Astrocyte of the cerebellum (primary cell): ENCODE measurements around the gene NAP1L5.

ENCODE experiments used
- DNase-seq: peaks from one replicate; pipeline ENCODE4 v3.0.0-alpha.2; 2011; ENCODE audit warnings: low read depth
- H3K4me3 ChIP-seq: 2 replicates; pipeline ENCODE4 v1.5.1; 2011; ENCODE audit warnings: mild to moderate bottlenecking, low read depth, low read length, moderate library complexity
- CTCF ChIP-seq: IDR thresholded peaks from 2 replicates; pipeline ENCODE4 v1.5.1; 2012; ENCODE audit warnings: low read length, low read depth, moderate library complexity, mild to moderate bottlenecking; ENCODE audit errors: missing control alignments
- in situ Hi-C: cut with HindIII; loops from 2 replicates; pipeline ENCODE4 v1.10.0; 2017; ENCODE audit warnings: low sequenced_read_pairs

NAP1L5 gene

GRCh38 chr4:88725986-88726385 lies 28.4 kb upstream of the NAP1L5 start:
- no peak for TF ChIP-seq CTCF
- no peak overlapping the region for H3K4me3 ChIP-seq
- DNase-seq, result no peak
- in situ Hi-C loops, result no loop called here

DNA sequence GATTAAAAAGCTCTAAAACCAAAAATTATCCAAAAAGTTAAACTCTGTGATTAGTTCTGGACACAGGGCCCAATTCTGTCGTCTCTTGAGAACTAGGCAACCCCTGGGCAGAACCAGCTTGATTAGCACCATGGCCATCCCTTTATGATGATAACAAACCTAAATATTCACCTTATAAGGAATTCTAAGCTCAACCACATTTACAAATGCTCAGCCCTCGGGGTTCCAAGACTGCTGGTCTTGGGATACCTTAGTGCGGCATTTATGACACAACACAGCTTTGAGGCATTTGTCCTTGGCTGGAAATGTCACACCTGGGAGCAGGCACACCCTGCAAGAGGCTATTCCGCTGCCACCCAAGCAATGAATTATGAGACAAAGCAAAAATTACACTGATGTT lies 27.5 kb upstream of the NAP1L5 start:
- in situ Hi-C loops, result no loop called here
- no peak for TF ChIP-seq CTCF
- H3K4me3 ChIP-seq, result no peak overlapping the region
- no peak for DNase-seq

- TF ChIP-seq CTCF, result no peak
- DNase-seq, result no peak
- no peak overlapping the region for H3K4me3 ChIP-seq
- in situ Hi-C loops, result loop anchor here (25.0 kb wide), 1 partner anchor 288 kb away; no protein-coding TSS in a partner anchor
These were observed 26.8 kb upstream of the NAP1L5 start for GRCh38 chr4:88724406-88724805.

DNA sequence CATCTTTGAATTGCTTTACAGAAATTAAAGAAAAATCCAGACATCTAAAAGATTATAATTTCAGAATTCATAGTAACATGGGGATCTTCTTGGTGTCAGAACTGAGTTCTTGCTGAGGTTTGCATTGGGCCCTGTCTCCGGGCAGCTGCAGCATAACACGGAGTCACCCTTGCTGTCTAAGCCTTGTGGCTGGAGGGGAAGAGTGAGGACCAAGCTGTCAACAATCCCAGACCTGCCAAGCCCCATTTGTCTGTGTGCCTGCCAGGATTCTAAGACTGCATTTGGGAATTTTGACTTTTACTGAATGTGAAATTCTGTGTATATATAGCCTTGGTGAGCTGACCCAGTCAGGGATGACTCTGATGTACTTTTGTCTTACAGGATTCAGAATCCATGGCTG lies 25.2 kb upstream of the NAP1L5 start:
- no peak for DNase-seq
- in situ Hi-C loops, result loop anchor here (25.0 kb wide), 1 partner anchor 289 kb away; no protein-coding TSS in a partner anchor
- TF ChIP-seq CTCF, result no peak
- H3K4me3 ChIP-seq, result no peak overlapping the region

GRCh38 chr4:88722276-88722780 lies 24.7 kb upstream of the NAP1L5 start:
- no peak for DNase-seq
- in situ Hi-C loops, result loop anchor here (25.0 kb wide), 1 partner anchor 290 kb away; no protein-coding TSS in a partner anchor
- no peak overlapping the region for H3K4me3 ChIP-seq
- TF ChIP-seq CTCF, result no peak

- TF ChIP-seq CTCF, result no peak
- H3K4me3 ChIP-seq, result no peak overlapping the region
- no peak for DNase-seq
- in situ Hi-C loops, result loop anchor here (25.0 kb wide), 1 partner anchor 292 kb away; no protein-coding TSS in a partner anchor
These were observed 23.1 kb upstream of the NAP1L5 start for GRCh38 chr4:88720451-88721428.
